HG02588 (cell line): ENCODE measurements around the gene C19orf47.
"Not testable (repeated sequence)": the region's sequence is repeated elsewhere in the genome, so short reads cannot be mapped to it uniquely, and the experiment has no call there.

Experiments used
- ATAC-seq: cut with Tn5 transposase; IDR thresholded peaks from one replicate; pipeline ENCODE4 v1.9.1; 2021; ENCODE audit warnings: mild to moderate bottlenecking, moderate library complexity; ENCODE audit not compliant: unreplicated experiment

Gene C19orf47

GRCh38 chr19:40355975-40356680 lies 7.9 kb upstream of the C19orf47 start:
- ATAC-seq = no peak

- ATAC-seq = no peak
These were observed 837 bp upstream of the C19orf47 start for GRCh38 chr19:40348961-40349507.

- no peak for ATAC-seq
These were observed 3.8 kb downstream of the C19orf47 start for GRCh38 chr19:40344422-40344821.

- no peak for ATAC-seq
These were observed 5.4 kb downstream of the C19orf47 start for GRCh38 chr19:40342644-40343311.

- ATAC-seq = no peak
These were observed 6.4 kb downstream of the C19orf47 start for GRCh38 chr19:40341601-40342482.

GRCh38 chr19:40339018-40339728 lies 9.0 kb downstream of the C19orf47 start:
- ATAC-seq = no peak

- ATAC-seq = no peak
These were observed 10.6 kb downstream of the C19orf47 start for GRCh38 chr19:40337594-40337993.

- no peak for ATAC-seq
These were observed 11.1 kb downstream of the C19orf47 start for GRCh38 chr19:40337107-40337506.

- ATAC-seq = no peak
These were observed 11.6 kb downstream of the C19orf47 start for GRCh38 chr19:40336601-40336900.

GRCh38 chr19:40335855-40336600 lies 12.2 kb downstream of the C19orf47 start:
- ATAC-seq = no peak

GRCh38 chr19:40335101-40335500 lies 13.1 kb downstream of the C19orf47 start:
- no peak for ATAC-seq

- not testable (repeated sequence) for ATAC-seq
These were observed 15.1 kb downstream of the C19orf47 start for GRCh38 chr19:40333083-40333482.

GRCh38 chr19:40332669-40333068 lies 15.5 kb downstream of the C19orf47 start:
- ATAC-seq = no peak

- ATAC-seq = no peak
These were observed 17.1 kb downstream of the C19orf47 start for GRCh38 chr19:40331052-40331451.

GRCh38 chr19:40326201-40326600 lies 22.0 kb downstream of the C19orf47 start:
- ATAC-seq = no peak

GRCh38 chr19:40323705-40324104 lies 24.5 kb downstream of the C19orf47 start:
- ATAC-seq = no peak

- ATAC-seq = no peak
These were observed 25.1 kb downstream of the C19orf47 start for GRCh38 chr19:40322951-40323615.

GRCh38 chr19:40322271-40322610 lies 26.0 kb downstream of the C19orf47 start:
- ATAC-seq = no peak

- ATAC-seq = no peak
These were observed 26.5 kb downstream of the C19orf47 start for GRCh38 chr19:40321566-40322270.
